NCI-H2171 (cell line): ENCODE measurements around the gene SEPTIN3.
A peak's percentile ranks its signal among the peaks of the same experiment; 100 is the strongest.
"Not testable (repeated sequence)": the region's sequence is repeated elsewhere in the genome, so short reads cannot be mapped to it uniquely, and the experiment has no call there.

Experiments
- DNase-seq: peaks from one replicate; lab custom pipeline; 2025; lab: John Stamatoyannopoulos, UW

The SEPTIN3 gene

DNA sequence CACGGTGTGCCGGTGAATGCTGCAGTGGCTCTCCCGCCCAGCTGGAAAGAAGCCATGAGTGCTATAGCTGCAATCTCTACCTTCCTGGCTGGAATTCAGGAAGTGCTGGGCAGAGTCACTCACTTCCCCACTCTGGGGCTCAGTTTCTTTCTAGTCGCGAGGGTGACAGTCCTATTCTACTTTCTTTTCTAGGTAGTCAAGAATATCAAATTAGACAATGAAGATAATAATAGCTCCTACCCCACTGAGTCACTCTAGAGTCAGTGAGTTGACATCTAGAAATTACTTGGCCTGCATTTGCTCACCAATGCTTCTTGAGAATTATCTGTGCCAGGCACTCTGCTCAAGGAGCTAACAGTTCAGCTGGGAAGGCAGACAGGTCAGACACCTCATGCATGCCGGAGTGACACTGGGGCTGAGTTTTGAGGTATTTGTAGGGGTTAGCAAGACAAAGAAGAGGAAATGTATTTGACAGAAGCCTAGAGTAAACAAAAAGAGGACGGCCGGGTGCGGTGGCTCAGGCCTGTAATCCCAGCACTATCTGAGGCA, 25.5 kb upstream of the SEPTIN3 start:
- no peak for DNase-seq

DNA sequence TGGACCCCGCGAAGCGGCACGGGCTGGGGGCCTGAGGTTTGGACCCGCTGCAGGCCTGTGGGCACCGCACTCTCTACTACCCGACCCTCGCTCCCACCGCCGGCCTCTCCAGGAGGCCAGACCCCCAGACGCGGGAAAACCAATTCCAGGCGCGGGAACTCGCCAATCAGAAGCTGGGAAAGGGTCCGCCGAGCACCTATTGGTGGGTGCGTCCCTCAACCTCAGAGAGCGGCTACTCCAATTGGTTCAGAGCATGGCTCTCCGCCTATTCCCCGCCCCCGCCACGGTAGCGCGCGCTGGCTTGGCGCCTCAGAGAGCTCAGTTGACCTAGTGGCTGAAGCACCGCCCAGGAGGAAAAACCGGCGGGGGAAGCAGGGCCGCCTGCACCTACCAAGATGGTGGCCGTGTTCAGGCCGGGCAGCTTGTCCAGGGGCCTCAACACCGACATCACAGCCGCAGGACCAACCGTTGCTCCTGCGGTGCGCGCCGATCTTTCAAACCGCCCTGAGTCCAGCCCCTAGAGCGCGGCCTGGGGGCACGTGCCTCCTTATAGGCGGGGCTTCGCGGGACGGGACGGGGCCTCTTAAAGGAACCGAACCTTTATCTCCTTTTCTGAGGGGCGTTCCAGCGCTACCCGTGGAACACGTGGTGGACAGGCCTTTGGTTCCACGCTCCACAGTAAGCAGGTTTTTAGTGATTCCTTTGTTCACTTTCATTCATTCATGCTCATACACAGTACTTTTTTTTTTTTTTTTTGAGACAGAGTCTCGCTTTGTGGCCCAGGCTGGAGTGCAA, 22.4 kb upstream of the SEPTIN3 start, which contains the start of gene CENPM:
TSS of gene CENPM (minus strand) at position 524 of the 795 bp plus-strand sequence. CDS start at position 448, 76 bp downstream.
- DNase-seq, result peak; percentile 97

DNA sequence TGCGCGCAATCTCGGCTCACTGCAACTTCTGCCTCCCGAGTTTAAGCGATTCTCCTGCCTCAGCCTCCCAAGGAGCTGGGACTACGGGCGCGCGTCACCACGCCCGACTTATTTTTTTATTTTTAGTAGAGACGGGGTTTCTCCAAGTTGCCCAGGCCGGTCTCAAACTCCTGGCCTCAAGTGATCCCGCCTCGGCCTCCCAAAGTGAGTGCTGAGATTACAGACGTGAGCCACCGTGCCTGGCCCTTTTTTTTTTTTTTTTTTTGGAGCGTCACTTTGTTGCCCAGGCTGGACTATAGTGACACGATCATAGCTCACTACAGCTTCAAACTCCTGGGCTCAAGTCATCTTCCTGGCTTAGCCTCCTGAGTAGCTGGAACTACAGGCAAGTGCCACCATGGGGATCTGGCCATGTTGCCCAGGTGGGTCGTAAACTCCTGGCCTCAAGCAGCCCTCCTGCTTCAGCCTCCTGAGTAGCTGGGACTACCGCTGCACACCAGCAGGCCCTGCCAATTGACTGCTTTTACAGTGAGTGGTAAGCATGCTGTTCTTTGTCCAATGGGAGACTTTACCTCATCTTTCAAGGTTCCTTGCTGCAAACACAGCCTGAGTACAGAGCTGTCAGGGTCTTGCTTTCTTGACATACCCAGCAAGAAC, 21.7 kb upstream of the SEPTIN3 start:
- DNase-seq, result no peak

DNA sequence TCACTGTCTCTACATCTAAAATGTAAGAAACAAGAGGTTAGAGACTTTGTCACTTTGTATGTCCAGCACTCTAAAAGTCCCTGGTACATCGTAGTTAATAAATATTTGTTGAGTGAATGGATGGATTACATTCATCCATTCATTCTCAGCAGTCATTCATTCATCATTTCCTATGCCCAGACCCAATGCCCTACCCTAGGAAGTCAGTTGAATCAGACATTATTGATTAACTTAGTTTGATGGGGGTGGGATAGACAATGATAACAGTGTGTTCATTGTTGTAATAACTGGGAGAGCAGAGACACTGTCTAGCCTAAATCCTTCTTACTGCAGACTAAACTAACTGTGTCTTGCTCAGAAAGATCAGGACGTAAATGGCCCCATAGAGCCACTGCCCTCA, 21.1 kb upstream of the SEPTIN3 start:
- DNase-seq, result no peak

DNA sequence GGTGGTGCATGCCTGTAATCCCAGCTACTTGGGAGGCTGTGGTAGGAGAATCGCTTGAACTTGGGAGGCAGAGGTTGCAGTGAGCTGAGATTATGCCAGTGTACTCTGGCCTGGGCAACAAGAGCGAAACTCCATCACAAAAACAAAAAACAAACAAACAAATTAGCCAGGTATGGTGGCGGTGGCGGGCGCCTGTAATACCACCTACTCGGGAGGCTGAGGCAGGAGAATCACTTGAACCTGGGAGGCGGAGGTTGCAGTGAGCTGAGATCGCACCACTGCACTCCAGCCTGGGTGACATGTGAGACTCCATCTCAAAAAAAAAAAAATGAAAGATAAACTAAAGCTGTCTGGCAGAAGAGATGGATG, 20.3 kb upstream of the SEPTIN3 start:
- DNase-seq, result not testable (repeated sequence)

DNA sequence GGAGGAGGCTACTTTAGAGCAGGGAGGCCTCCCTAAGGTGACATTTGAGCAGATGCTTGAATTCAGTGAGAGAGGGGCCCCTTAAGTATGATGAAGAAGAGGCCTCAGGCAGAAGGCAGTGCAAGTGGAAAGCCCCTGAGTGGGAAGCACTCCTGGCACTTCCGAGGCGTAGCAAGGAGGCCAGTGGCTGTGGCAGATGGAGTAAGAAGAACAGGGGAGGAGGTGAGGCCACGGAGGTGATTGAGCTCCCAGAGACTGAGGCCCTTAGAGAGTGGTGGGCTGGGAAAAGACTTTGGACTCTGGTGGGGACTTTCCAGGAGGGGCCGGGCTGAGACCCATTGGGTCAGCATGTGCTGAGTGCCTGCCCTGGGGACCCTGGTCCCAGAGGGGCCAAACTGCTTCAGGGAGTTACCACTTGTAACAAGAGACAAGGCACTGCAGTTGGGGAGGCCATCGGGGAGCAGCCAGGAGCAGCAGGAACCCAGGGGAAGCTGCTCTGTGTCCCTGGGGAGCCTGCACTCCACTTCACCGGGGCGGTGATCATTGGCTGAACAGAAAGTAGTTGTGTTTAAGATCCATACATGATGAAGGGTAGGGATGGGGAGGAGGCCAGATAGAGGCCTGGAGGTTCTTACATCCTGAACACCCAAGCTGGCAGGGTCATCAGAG, 19.8 kb upstream of the SEPTIN3 start:
- peak; percentile 71 for DNase-seq

DNA sequence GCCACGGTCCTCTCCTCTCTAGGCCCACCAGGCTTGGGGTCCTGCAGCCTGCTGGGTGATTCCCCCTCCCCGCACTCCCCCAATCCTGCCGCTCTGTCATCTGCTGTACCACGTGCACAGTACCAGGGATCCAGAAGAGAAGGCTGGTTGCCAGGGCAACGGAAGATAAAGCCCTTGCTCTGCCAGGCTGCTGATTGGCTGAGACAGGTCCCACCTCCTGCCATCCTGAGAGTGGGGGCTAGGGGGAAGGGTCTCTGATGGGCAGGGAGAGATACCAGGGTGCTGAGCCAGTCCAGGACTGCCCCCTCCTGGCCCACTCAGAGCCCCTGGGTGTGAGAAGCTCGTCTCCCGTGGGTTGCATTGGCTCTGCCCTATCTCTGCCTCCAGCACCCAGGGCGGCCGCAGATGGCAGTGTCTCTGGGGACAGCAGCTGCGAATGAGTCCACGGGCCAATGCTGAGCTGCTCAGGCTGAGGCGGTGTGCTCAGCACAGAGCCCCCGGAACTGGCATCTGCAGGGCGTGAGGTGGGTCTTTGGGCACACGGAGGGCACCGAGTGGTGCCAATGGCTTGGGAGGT, 17.3 kb upstream of the SEPTIN3 start, which contains the start of gene SMIM45:
TSS of gene SMIM45 (plus strand) at position 253 of the 577 bp plus-strand sequence.
- DNase-seq, result peak; percentile 92

DNA sequence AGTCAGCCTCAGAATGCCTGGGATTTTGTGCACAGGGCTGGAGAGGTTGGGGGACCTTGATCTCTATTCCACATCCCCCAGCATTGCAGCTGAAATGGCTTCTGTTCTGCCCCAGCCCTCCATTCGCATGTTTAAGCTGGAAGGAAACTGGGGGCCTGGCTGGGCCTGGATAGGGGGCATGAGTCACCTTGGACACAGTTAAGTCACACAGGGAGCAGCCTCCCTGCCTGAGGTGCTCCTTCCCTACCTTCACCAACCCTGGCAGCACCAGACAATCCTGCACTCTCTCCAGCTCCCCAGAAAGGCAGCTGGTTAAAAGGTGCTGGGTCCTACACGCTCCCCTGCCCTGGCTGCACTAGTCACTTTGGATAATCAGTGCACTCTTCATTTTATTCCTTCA, 16.5 kb upstream of the SEPTIN3 start:
- no peak for DNase-seq

DNA sequence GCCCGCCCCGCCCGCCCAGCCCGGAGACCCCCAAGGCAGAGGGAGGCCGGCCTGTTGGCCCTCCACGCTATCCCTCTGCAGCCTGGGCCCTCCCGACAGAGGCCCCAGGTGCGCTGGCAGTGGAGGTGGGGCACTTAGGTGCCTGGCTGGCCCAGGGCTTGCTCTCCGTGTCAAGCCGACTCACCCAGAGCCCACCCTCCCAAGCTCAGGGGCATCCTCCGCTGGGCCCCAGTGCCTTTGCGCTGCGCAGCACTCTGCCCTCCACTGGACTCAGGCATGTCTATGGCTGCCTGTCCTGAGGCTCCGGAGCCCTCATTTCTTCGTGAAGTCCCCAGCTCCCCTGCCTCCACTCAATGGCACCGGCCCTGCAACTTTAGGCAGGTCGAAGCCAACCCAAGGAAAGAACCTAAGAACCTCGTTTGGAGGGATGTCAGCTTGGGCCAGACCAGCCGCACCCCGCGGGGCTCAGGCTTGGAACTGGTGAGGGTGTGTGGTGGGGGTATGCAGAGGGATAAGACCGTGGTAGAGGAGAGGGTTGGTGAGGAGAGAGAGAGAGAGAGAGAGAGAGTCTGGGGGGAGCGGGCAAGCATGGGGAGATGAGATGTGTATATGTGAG, 11.2 kb upstream of the SEPTIN3 start:
- DNase-seq, result no peak

DNA sequence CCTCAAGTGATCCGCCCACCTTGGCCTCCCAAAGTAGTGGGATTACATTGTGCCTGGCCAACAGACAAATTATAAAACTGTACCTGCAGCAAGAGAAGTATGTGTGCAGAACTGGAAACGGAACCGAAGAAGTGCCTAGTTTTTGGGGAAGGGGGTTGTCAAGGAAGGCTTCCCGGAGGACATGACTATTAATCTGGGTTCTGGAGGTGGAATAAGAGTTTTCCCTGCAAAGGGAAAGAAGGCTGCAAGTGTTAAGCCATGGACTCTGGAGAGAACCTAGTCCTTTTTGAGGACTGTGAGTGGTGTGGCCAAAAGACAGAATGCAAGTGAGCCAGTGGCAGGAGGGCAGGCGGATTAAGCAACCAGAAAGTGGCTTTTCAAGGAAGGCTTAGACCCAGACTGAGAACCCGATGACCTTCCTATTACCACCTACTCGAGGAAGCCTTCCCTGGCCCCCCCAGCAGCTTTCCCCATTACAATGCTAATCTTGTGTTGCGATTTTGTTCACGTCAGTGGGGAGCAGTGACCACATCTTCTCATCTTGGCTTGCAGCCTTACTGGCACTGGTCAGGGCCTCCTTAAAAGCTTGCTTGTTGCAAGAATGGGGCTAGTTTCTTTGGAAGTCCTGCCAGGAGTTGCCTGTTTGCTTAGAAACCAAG, 5.7 kb upstream of the SEPTIN3 start:
- DNase-seq, result no peak

DNA sequence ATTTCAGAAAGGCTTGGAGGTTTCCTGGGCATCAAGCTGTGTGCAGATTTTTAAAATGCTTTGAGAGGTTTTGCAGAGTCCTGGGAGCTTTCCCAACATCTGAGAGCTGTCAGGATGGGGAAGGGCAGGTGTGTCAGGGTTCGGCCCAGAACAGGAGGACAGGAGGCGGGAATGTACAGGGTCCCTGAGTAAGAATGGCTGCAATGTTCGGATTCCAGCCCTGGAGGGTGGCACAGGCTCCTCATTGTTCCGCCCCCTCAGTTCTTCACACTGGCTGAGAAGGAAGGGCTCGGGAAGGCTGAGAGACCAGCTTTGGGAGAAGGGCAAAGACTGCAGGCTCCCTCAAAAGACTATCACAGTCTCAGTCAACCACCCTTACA, 5.1 kb upstream of the SEPTIN3 start:
- no peak for DNase-seq

DNA sequence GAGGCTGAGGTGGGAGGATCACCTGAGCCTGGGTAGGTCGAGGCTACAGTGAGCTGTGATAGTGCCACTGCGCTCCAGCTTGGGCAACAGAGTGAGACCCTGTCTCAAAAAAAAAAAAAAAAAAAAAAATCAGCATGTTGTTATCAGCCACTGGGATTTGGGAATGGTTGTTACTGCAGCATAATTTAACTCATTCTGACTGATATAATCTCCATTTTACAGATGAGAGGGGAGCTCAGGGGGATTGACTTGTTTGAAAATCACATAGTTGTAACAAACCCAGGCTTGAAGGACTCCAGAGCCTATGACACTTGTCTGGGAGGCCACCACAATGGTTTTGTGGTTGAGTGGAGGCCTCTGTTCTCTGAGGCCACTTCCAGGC, 3.0 kb upstream of the SEPTIN3 start:
- DNase-seq, result no peak

DNA sequence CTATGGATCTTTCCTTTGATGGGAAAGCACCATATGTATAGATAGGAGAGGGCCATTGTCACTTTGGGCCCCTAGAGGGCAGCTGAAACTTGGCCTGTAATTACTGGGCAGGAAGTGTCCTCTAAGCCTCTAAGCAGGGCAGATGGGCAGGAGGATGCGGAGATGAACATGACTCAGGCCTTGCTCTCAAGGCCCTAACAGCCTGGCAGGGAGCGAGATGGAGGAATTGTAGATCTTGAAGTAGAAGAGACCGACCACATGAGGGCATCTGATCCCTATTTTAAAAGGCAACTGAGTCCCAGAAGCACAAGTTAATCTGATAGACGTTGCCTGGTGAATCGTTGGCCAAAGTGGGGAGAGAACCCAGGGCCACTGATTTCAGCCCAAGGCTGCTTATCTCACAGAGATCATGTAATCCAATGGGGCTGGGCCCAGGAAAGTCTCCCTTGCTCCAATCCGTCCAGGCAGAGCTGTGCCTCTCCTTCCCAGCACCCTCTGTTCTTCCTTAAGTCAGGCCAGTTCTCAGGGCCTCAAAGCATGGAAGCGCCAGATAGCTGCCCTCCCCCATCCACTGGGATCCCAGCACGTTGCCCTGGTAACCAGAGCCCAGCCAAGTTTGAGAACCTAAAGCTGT, 2.5 kb upstream of the SEPTIN3 start:
- peak; percentile 16 for DNase-seq

DNA sequence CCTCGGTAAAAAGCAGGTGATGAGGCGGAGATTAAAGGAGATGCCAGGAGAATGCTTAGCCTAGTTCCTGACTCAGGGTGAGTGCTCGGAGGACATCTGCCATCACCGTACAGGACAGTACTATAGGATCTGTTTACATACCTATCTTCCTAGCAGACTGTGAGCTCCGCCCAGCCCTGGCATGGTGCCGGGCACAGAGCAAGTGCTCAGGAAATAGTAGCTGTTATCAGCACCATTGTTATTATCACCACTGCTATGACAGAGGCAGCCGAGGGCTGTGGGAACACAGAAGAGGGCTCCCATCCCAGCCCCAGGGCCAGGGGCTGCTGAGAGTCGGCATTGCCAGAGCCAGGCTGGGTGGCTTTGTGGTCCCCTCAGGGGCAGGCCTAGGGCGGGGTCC, 642 bp upstream of the SEPTIN3 start:
- DNase-seq, result peak; percentile 46

DNA sequence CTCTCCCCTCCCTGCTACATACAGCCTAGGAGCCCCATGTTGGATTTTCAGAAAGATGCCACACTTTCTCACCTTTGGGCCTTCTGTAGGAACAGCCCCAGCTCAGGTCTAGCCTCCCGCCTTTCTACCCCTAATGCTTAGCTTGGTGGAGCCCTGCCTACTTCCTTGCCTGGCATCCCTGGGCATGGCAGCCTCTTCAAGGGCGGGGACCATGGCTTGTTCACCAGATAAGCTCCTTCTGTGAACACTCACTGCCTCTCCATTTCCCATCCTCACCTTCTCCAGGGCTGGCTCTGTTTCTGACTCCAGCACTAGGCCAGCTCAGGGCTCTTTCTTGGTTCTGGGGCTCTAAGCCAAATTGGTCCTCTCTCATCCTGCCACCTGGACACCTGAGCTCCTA, 1.4 kb downstream of the SEPTIN3 start:
- DNase-seq, result no peak

DNA sequence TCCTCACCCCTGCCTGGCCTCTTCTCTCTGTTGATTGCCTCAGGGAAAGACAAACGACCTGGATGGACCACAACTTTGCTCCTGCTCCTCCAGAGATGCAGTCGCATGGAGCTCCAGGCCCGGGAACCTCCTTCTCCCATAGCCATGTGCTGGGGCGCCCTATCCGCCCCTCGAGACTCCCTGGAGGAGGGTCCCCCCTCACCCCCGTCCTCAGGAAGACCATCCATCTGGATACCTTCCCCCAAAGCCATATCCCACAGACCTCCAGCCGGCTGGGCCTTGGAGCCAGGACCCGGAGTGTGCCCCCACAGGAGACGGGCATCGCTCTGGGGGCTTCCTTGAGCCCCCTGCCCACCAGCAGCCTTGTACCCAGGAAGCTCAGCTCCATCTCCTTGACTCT, 2.2 kb downstream of the SEPTIN3 start:
- no peak for DNase-seq

DNA sequence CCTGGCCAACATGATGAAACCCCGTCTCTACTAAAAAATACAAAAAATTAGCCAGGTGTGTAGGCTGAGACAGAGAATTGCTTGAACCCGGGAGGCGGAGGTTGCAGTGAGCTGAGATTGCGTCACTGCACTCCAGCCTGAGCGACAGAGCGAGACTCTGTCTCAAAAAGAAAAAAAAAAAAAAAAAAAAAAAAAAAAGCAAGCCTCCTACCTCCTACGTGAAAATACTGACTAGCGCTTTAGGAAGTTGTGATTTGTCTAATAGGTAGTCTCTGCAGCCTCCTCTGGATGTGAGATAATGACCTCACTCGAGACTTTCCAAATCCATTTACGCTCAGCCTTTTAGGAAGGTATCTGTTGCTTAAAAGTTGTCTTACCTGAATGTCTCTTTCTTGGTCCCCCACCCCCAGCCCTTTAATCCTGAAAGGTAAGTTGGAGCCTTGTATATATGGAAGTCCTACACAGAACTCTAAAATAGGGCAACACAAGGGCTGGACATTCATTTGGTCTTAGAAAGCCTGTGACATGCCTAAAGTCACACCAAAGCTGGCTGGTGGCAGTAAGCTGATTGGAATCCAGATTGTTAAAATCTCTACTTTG, 5.5 kb downstream of the SEPTIN3 start:
- DNase-seq, result no peak

DNA sequence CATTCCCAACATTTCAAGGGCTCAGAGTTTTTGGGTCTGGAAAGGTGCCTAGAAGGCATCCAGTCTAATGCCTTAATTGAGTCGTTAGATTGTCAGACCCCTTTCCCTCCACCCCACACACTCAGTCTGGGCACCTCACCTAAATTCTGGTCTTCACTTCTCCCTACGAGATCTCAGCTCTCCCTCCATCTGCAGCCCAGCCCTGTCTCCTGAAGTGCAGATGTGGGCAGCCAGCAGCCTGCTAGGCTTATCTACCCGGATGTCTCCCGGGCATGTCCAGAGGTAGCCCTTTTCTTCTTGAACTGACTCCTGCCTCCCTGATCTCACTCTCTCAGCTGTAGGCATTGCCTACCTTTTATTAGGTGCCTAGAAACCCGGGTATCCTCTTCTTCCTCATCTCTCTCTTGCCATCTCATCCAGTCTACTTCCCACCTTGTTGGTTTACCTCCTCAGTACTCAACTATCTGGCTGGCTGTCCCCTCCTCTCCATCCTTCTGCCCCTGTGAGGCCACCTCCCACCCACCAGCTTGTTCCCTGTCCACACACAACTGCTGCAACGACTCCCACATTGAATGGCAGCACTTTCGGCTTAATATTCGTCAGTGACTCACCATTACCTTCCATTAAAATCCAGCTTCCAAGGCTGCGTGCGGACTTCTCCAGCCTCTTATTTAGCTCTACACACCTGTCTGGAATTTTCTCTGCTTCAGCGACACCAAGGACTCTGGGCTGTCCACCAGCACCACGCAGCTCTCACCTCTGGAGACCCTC, 6.2 kb downstream of the SEPTIN3 start:
- DNase-seq, result no peak

DNA sequence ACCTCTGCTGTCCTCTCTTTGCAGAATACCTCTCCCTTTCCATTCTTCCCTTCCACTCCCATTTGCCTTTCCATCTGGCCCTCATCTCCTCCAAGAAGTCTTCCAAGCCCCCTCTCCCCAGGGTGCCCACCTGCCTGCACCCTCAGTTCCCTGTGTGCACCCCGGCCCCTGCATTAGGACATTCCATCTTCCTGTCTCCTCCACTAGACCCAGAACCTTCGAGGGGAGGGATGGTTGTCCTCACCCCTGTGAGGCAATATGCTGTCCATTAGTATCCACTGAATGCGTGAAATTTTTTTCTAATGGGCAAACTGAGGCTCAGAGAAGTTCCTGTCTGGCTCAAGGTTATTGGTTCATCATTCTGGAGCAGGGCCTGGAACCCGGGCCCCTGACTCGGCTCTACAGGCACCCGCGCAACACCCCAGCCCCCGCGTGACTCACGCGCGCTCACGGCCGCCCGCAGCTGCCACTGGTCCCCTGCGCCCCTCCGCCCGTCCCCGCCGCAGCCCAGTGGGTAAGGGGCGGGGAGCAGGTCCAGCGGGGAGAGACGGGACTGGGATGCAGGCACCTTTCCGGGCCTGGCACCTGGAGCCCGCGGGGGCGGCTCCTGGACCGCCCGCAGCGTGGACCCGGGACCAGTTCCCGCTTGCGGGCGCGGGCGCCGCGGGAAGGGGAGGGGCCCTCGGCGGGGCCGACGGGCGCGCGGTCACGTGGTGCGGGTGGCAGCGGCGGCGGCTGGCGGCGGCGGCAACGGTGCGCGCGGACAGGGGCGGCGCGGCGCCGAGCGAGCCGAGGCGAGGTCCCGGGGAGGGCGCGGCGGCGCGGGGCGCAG, 7.0 kb downstream of the SEPTIN3 start:
- peak; percentile 52 for DNase-seq
